Measurements from ENCODE around the gene TPX2. TPM values are rescaled to one million over a fixed set of nuclear protein-coding genes. Genes with fewer than 3 reads are reported as not detected.

The TPX2 gene
- total and polyA plus RNA-seq, 2 donors (not counting 1 experiment from before 2014, with no cell fraction given) = 0.30 to 0.31 TPM

DNA sequence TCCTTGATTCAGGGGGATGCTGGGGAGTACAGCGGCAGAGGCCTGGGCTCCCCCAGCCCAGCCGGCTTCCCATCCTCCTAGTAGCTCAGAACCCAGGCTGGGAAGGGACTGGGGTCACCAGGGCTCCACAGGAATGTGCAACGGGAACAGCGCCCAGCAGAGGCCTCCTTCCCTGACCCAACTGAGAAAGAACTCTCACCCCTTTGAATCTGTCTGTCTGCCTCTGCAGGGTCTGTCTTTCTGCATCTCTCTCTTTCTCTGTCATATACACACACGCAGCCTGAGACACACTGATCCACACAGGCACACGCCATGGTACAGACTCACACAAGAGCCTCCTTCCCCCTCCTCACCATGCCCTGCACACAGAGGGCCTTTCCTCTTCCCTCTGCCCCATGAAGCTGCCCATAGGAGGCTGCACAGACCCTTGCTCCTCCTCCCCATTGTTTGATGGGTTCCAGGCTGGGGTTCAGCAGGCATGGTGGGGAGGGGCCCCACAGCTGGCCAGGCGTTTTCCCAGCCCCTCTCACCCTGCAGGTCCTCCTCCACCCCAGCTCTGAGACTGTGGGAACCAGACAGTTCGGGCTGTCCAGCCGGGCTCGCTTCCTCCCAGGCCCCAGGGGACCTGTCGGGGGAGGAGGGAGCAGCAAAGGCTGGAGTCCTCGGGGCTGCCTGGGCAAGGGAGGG, 103.5 kb downstream of the TPX2 start:
- peaks cover 0 to 6% of the 10 kb centered on the region in 2 donors for H3K4me1 ChIP-seq (ENCODE audit: control insufficient read depth in 2 of 2, insufficient read depth in 2 of 2, low read length in 2 of 2)
- H3K4me3 ChIP-seq (ENCODE audit: control extremely low read depth in 1 of 5, extremely low read depth in 1 of 5, insufficient read depth in 1 of 5, low read depth in 2 of 5, low read length in 4 of 5) = no peak overlapping the region
- Mint-ChIP-seq H3K27ac (no peak overlapping the region), H3K9me3 (ENCODE audit: insufficient read depth) (no peaks in the 10 kb centered on the region), H3K27me3 (no peaks in the 10 kb centered on the region), H3K4me1 (peaks cover 8% of the 10 kb centered on the region), H3K4me3 (no peak overlapping the region)
- WGBS (ENCODE audit: insufficient coverage) = 89% methylated on average over 6 of the region's 12 CpGs
- no peak overlapping the region for H3K9ac ChIP-seq (ENCODE audit: low read length)
- ChIA-PET POLR2A (no interaction called here), CTCF (no interaction called here)
- H4K20me1 ChIP-seq (ENCODE audit: control insufficient read depth, insufficient read depth, low read length, poor library complexity, severe bottlenecking) = no peaks in the 10 kb centered on the region
- H2AFZ ChIP-seq (ENCODE audit: insufficient read depth, low read depth, low read length, poor library complexity, severe bottlenecking) = no peak overlapping the region
- TF ChIP-seq, protein P1, sequence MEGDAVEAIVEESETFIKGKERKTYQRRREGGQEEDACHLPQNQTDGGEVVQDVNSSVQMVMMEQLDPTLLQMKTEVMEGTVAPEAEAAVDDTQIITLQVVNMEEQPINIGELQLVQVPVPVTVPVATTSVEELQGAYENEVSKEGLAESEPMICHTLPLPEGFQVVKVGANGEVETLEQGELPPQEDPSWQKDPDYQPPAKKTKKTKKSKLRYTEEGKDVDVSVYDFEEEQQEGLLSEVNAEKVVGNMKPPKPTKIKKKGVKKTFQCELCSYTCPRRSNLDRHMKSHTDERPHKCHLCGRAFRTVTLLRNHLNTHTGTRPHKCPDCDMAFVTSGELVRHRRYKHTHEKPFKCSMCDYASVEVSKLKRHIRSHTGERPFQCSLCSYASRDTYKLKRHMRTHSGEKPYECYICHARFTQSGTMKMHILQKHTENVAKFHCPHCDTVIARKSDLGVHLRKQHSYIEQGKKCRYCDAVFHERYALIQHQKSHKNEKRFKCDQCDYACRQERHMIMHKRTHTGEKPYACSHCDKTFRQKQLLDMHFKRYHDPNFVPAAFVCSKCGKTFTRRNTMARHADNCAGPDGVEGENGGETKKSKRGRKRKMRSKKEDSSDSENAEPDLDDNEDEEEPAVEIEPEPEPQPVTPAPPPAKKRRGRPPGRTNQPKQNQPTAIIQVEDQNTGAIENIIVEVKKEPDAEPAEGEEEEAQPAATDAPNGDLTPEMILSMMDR (IDR thresholded peaks at IDR 0.05) = no peak
- TF ChIP-seq EZH2 (IDR thresholded peaks at IDR 0.05; ENCODE audit: borderline replicate concordance, insufficient read depth, low read depth, low read length, poor library complexity, severe bottlenecking) = no peak
- DNase-seq = no peak
- intact Hi-C loops (cut with micrococcal nuclease) = no loop called here
- no peak overlapping the region for H3K4me2 ChIP-seq (replicated peaks; ENCODE audit: low read depth, low read length, poor library complexity, severe bottlenecking)
- no peak for ATAC-seq (ENCODE audit: low read depth)
- peaks cover 0 to 3% (median 0%) of the 10 kb centered on the region in 4 experiments for H3K27me3 ChIP-seq (replicated peaks in 1 of 4; ENCODE audit: control extremely low read depth in 1 of 4, control insufficient read depth in 3 of 4, insufficient read depth in 4 of 4, low read length in 3 of 4)
- H3K27ac ChIP-seq (ENCODE audit: low read length in 2 of 2) = no peak overlapping the region
- no peaks in the 10 kb centered on the region for H3K36me3 ChIP-seq (replicated peaks in 1 of 2; ENCODE audit: control extremely low read depth in 1 of 2, control insufficient read depth in 1 of 2, extremely low read depth in 1 of 2, insufficient read depth in 2 of 2, low read length in 1 of 2)
- no peaks in the 10 kb centered on the region for H3K79me2 ChIP-seq (ENCODE audit: control insufficient read depth, insufficient read depth, low read length)
- no peaks in the 10 kb centered on the region for H3K9me3 ChIP-seq (ENCODE audit: control extremely low read depth in 1 of 3, control insufficient read depth in 2 of 3, insufficient read depth in 1 of 3, low read length in 2 of 3)

DNA sequence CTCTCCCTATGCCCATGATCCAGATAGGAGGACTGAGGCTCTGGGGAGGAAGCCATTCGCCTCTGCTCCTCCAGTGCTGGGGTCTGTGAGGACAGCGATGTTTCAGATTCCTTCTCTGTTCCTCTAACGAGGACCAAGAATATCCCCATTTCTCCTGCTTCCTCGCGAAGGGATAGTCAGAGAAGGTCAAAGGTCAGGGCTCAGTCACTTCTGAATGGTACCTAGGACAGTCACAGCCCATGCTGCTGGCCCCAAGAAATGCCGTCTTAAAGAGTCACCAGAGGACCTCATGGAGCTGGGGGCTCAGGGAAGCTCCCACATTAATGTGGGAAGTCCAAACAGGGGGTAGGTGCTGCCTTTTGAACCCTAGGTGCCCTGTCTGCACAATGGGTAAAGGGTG, 104.2 kb downstream of the TPX2 start:
- Histone ChIP-seq H3K4me2 (replicated peaks; ENCODE audit: low read depth, low read length, poor library complexity, severe bottlenecking) (no peak overlapping the region), H2AFZ (ENCODE audit: insufficient read depth, low read depth, low read length, poor library complexity, severe bottlenecking) (no peak overlapping the region), H3K27me3 (replicated peaks in 1 of 4; ENCODE audit: control extremely low read depth in 1 of 4, control insufficient read depth in 3 of 4, insufficient read depth in 4 of 4, low read length in 3 of 4) (peaks cover 0 to 2% (median 0%) of the 10 kb centered on the region in 4 experiments), H3K4me1 (ENCODE audit: control insufficient read depth in 2 of 2, insufficient read depth in 2 of 2, low read length in 2 of 2) (peaks cover 0 to 6% of the 10 kb centered on the region in 2 donors), H3K36me3 (replicated peaks in 1 of 2; ENCODE audit: control extremely low read depth in 1 of 2, control insufficient read depth in 1 of 2, extremely low read depth in 1 of 2, insufficient read depth in 2 of 2, low read length in 1 of 2) (no peaks in the 10 kb centered on the region), H3K9ac (ENCODE audit: low read length) (no peak overlapping the region), H3K4me3 (ENCODE audit: control extremely low read depth in 1 of 5, extremely low read depth in 1 of 5, insufficient read depth in 1 of 5, low read depth in 2 of 5, low read length in 4 of 5) (no peak overlapping the region), H3K79me2 (ENCODE audit: control insufficient read depth, insufficient read depth, low read length) (no peaks in the 10 kb centered on the region), H3K9me3 (ENCODE audit: control extremely low read depth in 1 of 3, control insufficient read depth in 2 of 3, insufficient read depth in 1 of 3, low read length in 2 of 3) (no peaks in the 10 kb centered on the region), H4K20me1 (ENCODE audit: control insufficient read depth, insufficient read depth, low read length, poor library complexity, severe bottlenecking) (no peaks in the 10 kb centered on the region), H3K27ac (ENCODE audit: low read length in 2 of 2) (no peak overlapping the region)
- no peak for DNase-seq
- H3K4me3 Mint-ChIP-seq = no peak overlapping the region
- TF ChIP-seq, protein P1 (IDR thresholded peaks at IDR 0.05) = no peak
- no peak for TF ChIP-seq EZH2 (IDR thresholded peaks at IDR 0.05; ENCODE audit: borderline replicate concordance, insufficient read depth, low read depth, low read length, poor library complexity, severe bottlenecking)
- no peak overlapping the region for H3K27ac Mint-ChIP-seq
- no peak for ATAC-seq (ENCODE audit: low read depth)
- intact Hi-C loops (cut with micrococcal nuclease) = no loop called here
- CTCF ChIA-PET = no interaction called here
- no peaks in the 10 kb centered on the region for H3K9me3 Mint-ChIP-seq (ENCODE audit: insufficient read depth)
- H3K27me3 Mint-ChIP-seq = no peaks in the 10 kb centered on the region
- POLR2A ChIA-PET = no interaction called here
- peaks cover 8% of the 10 kb centered on the region for H3K4me1 Mint-ChIP-seq
- 92% methylated on average over 6 of the region's 6 CpGs for WGBS (ENCODE audit: insufficient coverage)

Measured in B cell (primary cell).